GM18909 (cell line): Measurements from ENCODE around the gene GALNT17.

Experiments
- ATAC-seq: cut with Tn5 transposase; IDR thresholded peaks from one replicate; pipeline ENCODE4 v1.9.1; 2021; ENCODE audit warnings: mild to moderate bottlenecking; ENCODE audit not compliant: unreplicated experiment, poor library complexity

Gene GALNT17

GRCh38 chr7:71649812-71650211 is 517.9 kb downstream of the GALNT17 start:
- no peak for ATAC-seq

- no peak for ATAC-seq
These were observed 518.9 kb downstream of the GALNT17 start for GRCh38 chr7:71650653-71651337.

- ATAC-seq = no peak
These were observed 520.6 kb downstream of the GALNT17 start for GRCh38 chr7:71652510-71652909.

GRCh38 chr7:71657386-71657785 is 525.4 kb downstream of the GALNT17 start:
- no peak for ATAC-seq

GRCh38 chr7:71659622-71660021 is 527.7 kb downstream of the GALNT17 start:
- no peak for ATAC-seq

GRCh38 chr7:71661671-71662224 is 529.8 kb downstream of the GALNT17 start:
- no peak for ATAC-seq

- no peak for ATAC-seq
These were observed 533.8 kb downstream of the GALNT17 start for GRCh38 chr7:71665716-71666115.

- ATAC-seq = no peak
These were observed 536.6 kb downstream of the GALNT17 start for GRCh38 chr7:71668572-71668971.

- no peak for ATAC-seq
These were observed 547.5 kb downstream of the GALNT17 start for GRCh38 chr7:71679480-71679879.

GRCh38 chr7:71682181-71682580 is 550.2 kb downstream of the GALNT17 start:
- no peak for ATAC-seq

- ATAC-seq = no peak
These were observed 551.2 kb downstream of the GALNT17 start for GRCh38 chr7:71682841-71683781.

- ATAC-seq = no peak
These were observed 555.3 kb downstream of the GALNT17 start for GRCh38 chr7:71687286-71687685.

- no peak for ATAC-seq
These were observed 556.1 kb downstream of the GALNT17 start for GRCh38 chr7:71687831-71688599.

GRCh38 chr7:71691538-71691937 is 559.6 kb downstream of the GALNT17 start:
- ATAC-seq = no peak

GRCh38 chr7:71694665-71695064 is 562.7 kb downstream of the GALNT17 start:
- ATAC-seq = no peak

- no peak for ATAC-seq
These were observed 563.2 kb downstream of the GALNT17 start for GRCh38 chr7:71695186-71695585.

- no peak for ATAC-seq
These were observed 564.6 kb downstream of the GALNT17 start for GRCh38 chr7:71696511-71696910.

- ATAC-seq = no peak
These were observed 565.5 kb downstream of the GALNT17 start for GRCh38 chr7:71697400-71697799.

- no peak for ATAC-seq
These were observed 573.3 kb downstream of the GALNT17 start for GRCh38 chr7:71705217-71705616.

- ATAC-seq = no peak
These were observed 574.1 kb downstream of the GALNT17 start for GRCh38 chr7:71705901-71706596.
